ENCODE measurements around the gene ATG4D.

DNA sequence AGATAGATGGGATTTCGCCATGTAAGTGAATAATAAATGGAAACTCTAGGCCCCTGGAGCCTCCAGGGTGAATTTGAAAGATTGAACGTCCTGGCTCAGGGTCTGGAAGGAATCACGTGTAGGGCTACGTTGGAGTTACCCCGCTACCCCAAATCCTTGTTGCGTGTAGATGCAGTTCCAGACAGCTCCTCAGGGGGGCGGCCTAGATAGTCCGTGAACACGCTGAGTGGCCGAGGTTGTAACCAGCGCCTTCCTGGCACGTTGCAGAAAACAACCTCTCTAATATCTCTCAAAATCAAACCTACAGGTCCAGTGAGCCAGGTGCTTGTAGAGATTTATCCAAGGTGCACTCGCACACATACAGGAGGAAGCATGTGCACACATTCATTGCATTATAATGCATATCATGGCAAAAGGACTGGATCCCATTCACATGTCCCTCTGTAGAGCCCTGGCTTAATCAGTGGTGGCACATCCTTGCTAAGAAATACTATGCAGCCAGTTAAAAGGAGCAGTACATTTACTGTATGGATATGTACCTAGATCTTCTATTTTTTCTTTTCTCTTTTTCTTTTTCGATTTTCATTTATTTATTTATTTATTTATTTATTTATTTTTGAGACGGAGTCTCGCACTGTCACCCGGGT lies 38.0 kb upstream of the ATG4D start:
- TF ChIP-seq, protein P1, sequence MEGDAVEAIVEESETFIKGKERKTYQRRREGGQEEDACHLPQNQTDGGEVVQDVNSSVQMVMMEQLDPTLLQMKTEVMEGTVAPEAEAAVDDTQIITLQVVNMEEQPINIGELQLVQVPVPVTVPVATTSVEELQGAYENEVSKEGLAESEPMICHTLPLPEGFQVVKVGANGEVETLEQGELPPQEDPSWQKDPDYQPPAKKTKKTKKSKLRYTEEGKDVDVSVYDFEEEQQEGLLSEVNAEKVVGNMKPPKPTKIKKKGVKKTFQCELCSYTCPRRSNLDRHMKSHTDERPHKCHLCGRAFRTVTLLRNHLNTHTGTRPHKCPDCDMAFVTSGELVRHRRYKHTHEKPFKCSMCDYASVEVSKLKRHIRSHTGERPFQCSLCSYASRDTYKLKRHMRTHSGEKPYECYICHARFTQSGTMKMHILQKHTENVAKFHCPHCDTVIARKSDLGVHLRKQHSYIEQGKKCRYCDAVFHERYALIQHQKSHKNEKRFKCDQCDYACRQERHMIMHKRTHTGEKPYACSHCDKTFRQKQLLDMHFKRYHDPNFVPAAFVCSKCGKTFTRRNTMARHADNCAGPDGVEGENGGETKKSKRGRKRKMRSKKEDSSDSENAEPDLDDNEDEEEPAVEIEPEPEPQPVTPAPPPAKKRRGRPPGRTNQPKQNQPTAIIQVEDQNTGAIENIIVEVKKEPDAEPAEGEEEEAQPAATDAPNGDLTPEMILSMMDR (IDR thresholded peaks at IDR 0.05) = peak; percentile 91
- TF ChIP-seq ZFX (IDR thresholded peaks at IDR 0.05; ENCODE audit: borderline replicate concordance) = no peak
